K562 (cell line): Measurements from ENCODE around the gene PRKG1.

ENCODE experiments used
- CEBPB ChIP-seq: fragments of 450-650 bp; IDR thresholded peaks from 2 replicates; pipeline ENCODE4 v1.6.1; 2016; ENCODE audit warnings: missing genetic modification characterization, missing compliant biosample characterization
- JUND ChIP-seq, 2 experiments: IDR thresholded peaks; 2 replicates in 1 of 2; 3 replicates in 1 of 2; pipeline ENCODE4 v1.6.1; 2011; ENCODE audit warnings: borderline replicate concordance in 2 of 2, low read depth in 2 of 2, low read length in 2 of 2, improper control_type of control experiment in 1 of 2, missing biosample characterization in 1 of 2, missing genetic modification characterization in 1 of 2, missing genetic modification reagents in 1 of 2
- MYNN ChIP-seq, 2 experiments: sonication (generic); formaldehyde crosslinking in 1 of 2; IDR thresholded peaks; 2 replicates each; pipeline versions ENCODE4 v1.5.0 to v1.6.1; 2016 to 2020; ENCODE audit warnings: antibody characterized with exemption in 1 of 2, missing genetic modification reagents in 1 of 2
- POLR2AphosphoS5 ChIP-seq: IDR thresholded peaks from 2 replicates; pipeline ENCODE4 v1.6.1; 2011; ENCODE audit warnings: mild to moderate bottlenecking, low read depth, low read length, moderate library complexity; ENCODE audit not compliant: control insufficient read depth, insufficient read depth
- TCF3 ChIP-seq: sonication (generic); formaldehyde crosslinking; IDR thresholded peaks from 2 replicates; pipeline ENCODE4 v1.4.0; 2020; ENCODE audit warnings: mild to moderate bottlenecking, missing genetic modification reagents
- ZNF274 ChIP-seq: IDR thresholded peaks from 2 replicates; pipeline ENCODE4 v1.6.1; 2011; ENCODE audit warnings: low read depth, mild to moderate bottlenecking, low read length, moderate library complexity, borderline replicate concordance
- TF ChIP-seq, protein P1 (sequence below): fragments of 450-650 bp; IDR thresholded peaks from 2 replicates; pipeline ENCODE4 v1.6.1; 2016; ENCODE audit warnings: low read depth, mild to moderate bottlenecking, moderate library complexity
- TF ChIP-seq, protein P2 (sequence below): sonication (generic); formaldehyde crosslinking; IDR thresholded peaks from 2 replicates; pipeline ENCODE4 v1.8.1; 2022; ENCODE audit warnings: missing genetic modification reagents
- TF ChIP-seq, protein P3 (sequence below): fragments of 200-800 bp; sonication (Bioruptor generic); IDR thresholded peaks from 2 replicates; pipeline ENCODE4 v1.6.1; 2016; ENCODE audit warnings: missing genetic modification characterization, missing compliant biosample characterization
- TF ChIP-seq, protein P4 (sequence below): fragments of 450-650 bp; conservative IDR thresholded peaks from 2 replicates; pipeline ENCODE4 v1.6.1; 2016; ENCODE audit warnings: missing genetic modification characterization, low read depth, mild to moderate bottlenecking, missing compliant biosample characterization, moderate library complexity
- TF ChIP-seq, protein P5 (sequence below): sonication (generic); formaldehyde crosslinking; IDR thresholded peaks from 2 replicates; pipeline ENCODE4 v1.8.1; 2023; ENCODE audit warnings: mild to moderate bottlenecking, missing genetic modification reagents

DNA sequence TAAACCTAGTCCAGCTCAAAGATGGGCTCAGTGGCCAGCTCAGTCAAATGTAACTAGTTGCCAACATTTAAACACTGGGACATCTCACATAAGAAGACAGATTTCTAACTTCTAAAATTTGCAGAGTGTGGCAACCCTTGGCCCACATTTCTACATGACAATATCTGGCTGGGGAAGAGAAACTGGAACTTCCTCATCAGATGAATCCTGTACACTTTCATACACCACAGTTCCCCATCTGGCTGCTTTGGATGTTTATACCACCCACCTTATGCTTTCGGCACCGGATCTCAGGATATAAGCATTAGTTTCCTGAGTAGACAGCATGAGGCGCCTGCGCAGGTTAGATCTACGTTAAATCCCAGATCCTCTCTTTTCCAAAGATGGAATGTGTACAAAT lies 199.3 kb downstream of the PRKG1 start:
- TF ChIP-seq CEBPB (tag) (no peak), ZNF274 (no peak), POLR2AphosphoS5 (no peak), MYNN (IDR thresholded peaks at IDR 0.05) (no peak), MYNN (CRISPR knock-in tag; IDR thresholded peaks at IDR 0.05) (no peak), JUND (IDR thresholded peaks at IDR 0.05; ENCODE audit: borderline replicate concordance, low read depth, low read length) (no peak), JUND (tag; IDR thresholded peaks at IDR 0.05; ENCODE audit: borderline replicate concordance, low read depth, low read length) (no peak), TCF3 (CRISPR knock-in tag) (no peak)
- TF ChIP-seq, protein P1, sequence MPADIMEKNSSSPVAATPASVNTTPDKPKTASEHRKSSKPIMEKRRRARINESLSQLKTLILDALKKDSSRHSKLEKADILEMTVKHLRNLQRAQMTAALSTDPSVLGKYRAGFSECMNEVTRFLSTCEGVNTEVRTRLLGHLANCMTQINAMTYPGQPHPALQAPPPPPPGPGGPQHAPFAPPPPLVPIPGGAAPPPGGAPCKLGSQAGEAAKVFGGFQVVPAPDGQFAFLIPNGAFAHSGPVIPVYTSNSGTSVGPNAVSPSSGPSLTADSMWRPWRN = no peak
- TF ChIP-seq, protein P2, sequence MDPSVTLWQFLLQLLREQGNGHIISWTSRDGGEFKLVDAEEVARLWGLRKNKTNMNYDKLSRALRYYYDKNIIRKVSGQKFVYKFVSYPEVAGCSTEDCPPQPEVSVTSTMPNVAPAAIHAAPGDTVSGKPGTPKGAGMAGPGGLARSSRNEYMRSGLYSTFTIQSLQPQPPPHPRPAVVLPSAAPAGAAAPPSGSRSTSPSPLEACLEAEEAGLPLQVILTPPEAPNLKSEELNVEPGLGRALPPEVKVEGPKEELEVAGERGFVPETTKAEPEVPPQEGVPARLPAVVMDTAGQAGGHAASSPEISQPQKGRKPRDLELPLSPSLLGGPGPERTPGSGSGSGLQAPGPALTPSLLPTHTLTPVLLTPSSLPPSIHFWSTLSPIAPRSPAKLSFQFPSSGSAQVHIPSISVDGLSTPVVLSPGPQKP (CRISPR knock-in tag) = no peak
- TF ChIP-seq, protein P3, sequence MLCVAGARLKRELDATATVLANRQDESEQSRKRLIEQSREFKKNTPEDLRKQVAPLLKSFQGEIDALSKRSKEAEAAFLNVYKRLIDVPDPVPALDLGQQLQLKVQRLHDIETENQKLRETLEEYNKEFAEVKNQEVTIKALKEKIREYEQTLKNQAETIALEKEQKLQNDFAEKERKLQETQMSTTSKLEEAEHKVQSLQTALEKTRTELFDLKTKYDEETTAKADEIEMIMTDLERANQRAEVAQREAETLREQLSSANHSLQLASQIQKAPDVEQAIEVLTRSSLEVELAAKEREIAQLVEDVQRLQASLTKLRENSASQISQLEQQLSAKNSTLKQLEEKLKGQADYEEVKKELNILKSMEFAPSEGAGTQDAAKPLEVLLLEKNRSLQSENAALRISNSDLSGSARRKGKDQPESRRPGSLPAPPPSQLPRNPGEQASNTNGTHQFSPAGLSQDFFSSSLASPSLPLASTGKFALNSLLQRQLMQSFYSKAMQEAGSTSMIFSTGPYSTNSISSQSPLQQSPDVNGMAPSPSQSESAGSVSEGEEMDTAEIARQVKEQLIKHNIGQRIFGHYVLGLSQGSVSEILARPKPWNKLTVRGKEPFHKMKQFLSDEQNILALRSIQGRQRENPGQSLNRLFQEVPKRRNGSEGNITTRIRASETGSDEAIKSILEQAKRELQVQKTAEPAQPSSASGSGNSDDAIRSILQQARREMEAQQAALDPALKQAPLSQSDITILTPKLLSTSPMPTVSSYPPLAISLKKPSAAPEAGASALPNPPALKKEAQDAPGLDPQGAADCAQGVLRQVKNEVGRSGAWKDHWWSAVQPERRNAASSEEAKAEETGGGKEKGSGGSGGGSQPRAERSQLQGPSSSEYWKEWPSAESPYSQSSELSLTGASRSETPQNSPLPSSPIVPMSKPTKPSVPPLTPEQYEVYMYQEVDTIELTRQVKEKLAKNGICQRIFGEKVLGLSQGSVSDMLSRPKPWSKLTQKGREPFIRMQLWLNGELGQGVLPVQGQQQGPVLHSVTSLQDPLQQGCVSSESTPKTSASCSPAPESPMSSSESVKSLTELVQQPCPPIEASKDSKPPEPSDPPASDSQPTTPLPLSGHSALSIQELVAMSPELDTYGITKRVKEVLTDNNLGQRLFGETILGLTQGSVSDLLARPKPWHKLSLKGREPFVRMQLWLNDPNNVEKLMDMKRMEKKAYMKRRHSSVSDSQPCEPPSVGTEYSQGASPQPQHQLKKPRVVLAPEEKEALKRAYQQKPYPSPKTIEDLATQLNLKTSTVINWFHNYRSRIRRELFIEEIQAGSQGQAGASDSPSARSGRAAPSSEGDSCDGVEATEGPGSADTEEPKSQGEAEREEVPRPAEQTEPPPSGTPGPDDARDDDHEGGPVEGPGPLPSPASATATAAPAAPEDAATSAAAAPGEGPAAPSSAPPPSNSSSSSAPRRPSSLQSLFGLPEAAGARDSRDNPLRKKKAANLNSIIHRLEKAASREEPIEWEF (CRISPR knock-in tag) = no peak
- TF ChIP-seq, protein P4, sequence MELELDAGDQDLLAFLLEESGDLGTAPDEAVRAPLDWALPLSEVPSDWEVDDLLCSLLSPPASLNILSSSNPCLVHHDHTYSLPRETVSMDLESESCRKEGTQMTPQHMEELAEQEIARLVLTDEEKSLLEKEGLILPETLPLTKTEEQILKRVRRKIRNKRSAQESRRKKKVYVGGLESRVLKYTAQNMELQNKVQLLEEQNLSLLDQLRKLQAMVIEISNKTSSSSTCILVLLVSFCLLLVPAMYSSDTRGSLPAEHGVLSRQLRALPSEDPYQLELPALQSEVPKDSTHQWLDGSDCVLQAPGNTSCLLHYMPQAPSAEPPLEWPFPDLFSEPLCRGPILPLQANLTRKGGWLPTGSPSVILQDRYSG (tag) = no peak
- TF ChIP-seq, protein P5, sequence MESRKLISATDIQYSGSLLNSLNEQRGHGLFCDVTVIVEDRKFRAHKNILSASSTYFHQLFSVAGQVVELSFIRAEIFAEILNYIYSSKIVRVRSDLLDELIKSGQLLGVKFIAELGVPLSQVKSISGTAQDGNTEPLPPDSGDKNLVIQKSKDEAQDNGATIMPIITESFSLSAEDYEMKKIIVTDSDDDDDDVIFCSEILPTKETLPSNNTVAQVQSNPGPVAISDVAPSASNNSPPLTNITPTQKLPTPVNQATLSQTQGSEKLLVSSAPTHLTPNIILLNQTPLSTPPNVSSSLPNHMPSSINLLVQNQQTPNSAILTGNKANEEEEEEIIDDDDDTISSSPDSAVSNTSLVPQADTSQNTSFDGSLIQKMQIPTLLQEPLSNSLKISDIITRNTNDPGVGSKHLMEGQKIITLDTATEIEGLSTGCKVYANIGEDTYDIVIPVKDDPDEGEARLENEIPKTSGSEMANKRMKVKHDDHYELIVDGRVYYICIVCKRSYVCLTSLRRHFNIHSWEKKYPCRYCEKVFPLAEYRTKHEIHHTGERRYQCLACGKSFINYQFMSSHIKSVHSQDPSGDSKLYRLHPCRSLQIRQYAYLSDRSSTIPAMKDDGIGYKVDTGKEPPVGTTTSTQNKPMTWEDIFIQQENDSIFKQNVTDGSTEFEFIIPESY (CRISPR knock-in tag) = no peak
